T-helper 1 cell (primary cell): ENCODE results near the gene NRL.

Experiments used
- DNase-seq, 5 donors: peaks; one replicate each; pipeline ENCODE4 v3.0.0-alpha.2; 2012 to 2020
- total RNA-seq, 4 donors: gene quantifications; one replicate each; lab custom pipeline; 2026; lab: John Stamatoyannopoulos, UW

The NRL gene
- total RNA-seq: 0.54 to 2.4 (median 2.1) reads per million in 4 donors

DNA sequence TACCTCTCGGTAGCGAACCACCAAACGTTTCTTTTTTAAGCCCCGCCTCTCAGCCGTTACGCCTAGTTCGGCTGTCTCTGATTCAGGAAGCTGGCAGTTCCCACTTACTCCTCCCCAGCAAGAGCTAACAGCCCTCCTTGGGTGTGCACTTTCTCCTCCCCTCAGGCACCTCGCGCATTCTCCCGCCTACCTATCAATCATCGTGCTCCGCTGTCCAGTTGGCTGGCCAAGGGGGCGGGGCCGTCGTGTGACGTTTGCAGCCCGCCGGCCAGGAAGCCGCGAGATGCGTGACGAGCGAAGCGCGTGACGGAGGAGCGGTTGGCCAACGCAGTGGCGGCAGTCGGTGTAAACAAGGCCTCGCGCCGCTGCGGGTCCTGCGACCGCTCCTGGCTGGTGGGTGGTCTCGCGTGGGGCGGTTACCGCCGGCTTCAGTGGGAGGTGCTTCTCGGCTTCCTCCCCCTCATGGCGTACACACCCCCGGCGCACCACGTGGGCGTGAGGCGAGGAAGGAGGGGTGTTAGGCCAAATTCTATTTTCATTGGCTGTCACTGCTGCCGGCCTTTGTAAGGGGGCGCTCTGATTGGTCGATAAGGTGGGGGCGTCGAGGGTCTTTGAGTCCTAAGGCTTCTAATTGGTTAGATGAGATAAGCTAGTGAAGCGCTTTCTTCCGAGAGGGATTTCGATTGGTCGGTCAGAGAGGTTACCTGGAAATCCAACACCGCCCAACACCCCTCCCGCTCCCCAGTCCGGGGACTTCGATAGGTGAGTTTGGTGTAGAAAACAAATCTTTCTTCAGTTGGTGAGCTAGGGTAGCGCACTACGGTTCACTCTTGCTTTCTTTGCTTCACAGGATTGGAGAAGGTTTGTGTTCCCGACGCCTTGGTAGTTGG, at the start of gene NRL, which contains the start of gene DCAF11:
Gene NRL (minus strand): TSS at position 418 of the 890 bp plus-strand sequence. CDS start 32,101 bp downstream, outside the sequence.
Gene DCAF11 (plus strand): TSS at position 246 of the 890 bp plus-strand sequence. CDS start 818 bp downstream, outside the sequence.
- DNase-seq: peak; percentile 98 to 100 (median 98)

DNA sequence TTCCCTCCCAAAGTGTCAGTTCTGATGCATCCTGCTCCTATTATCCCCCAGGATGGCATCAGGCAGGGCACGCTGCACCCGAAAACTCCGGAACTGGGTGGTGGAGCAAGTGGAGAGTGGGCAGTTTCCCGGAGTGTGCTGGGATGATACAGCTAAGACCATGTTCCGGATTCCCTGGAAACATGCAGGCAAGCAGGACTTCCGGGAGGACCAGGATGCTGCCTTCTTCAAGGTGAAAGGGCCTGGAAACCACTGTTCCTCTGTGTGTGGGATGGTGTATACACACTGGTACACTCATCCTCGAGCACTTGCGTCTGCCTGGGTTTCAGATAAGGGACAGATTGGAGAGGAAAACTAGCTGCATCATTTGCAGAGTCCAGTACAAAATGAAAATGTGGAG, 47.3 kb upstream of the NRL start:
- DNase-seq: no peak

DNA sequence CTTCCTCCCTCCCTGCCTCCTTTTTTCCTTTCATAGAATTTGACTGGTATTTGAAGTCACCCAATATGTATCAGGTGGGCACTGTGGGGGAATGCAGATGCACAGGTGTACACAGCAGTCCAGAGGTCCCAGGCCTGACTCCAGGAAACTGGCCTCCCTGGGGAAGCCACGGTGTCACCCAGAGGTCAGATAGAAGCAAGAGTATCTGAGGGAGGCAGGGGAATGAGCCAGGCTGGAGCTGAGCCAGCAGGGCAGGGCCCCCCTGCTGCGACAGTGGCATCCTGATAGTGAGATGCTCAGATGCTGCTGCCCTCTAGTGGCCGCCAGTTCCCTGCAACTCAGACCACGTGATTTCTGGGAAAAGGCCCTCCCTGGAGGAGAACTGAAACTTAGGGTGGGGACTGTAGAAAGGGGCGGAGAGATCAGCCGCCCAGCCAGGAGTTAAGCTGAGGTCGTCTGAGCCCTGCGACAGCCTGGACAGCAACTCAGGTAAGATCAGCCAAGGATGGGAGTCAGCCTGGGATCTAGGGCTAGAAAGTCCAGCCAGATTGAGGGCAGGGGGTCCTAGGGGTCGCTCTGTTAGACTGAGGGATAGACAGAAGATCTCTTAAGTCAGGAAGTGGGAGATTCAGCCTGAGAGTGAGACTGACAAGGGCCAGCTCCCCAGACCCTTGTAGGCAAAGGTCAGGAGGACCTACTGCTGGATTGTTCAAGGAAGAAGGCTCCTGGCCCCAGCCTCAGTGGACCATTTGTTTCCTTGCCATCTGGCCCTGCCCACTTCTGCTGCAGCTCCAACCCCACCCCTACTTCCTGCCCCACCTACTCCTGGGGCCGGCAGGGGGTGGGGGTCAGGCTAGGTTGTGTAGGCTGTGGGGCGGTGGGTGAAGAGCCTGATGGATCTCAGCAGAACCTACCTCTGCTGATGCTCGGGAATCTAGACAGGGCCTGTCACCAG, 46.4 kb upstream of the NRL start, which contains the start of gene IRF9:
Gene IRF9 (plus strand): TSS at position 416 of the 955 bp plus-strand sequence. CDS start 880 bp downstream, outside the sequence.
- DNase-seq: peak; percentile 89 to 97 (median 95)

GRCh38 chr14:24160499-24160849, 45.7 kb upstream of the NRL start:
- no peak for DNase-seq

DNA sequence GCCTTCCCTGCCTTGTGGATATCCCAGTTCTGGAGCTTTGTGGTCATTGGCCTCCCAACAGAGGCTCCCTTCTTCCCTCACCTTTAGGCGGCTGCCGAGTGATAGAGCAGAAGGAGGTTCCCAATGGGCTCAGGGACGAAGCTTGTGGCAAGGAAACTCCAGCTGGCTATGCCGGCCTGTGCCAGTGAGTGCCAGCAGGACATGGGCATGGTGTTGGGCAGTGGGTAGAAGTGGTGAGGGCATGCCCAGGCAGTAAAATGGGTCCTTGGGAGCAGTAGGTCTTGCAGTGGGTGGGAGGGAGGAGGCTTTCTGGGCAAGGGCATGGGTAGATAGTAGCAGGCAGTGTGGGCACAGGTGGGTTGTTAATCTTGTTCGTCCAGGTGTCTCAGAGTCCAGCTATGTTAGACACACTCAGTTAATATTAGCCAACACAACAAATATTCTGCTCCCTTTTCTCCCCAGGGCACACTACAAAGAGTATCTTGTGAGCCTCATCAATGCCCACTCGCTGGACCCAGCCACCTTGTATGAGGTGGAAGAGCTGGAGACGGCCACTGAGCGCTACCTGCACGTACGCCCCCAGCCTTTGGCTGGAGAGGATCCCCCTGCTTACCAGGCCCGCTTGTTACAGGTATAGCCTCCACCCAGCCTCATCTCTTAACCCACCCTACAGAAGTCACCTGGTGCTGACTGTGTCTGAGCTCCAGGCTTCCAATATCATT, 45.2 kb upstream of the NRL start:
- DNase-seq: no peak

DNA sequence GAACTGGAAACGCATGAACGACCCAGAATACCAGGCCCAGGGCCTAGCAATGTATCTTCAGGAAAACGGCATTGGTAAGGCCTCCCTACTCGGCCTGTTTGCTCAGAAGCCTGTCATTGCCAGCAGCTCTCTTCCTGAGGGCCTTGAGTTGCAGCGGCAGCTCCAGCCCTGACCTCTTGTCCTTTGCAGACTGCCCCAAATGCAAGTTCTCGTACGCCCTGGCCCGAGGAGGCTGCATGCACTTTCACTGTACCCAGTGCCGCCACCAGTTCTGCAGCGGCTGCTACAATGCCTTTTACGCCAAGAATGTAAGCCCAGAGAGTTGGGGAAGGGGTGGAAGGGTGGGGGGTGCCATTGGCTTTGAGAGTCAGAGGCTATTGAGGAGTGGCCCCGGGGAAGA, 42.6 kb upstream of the NRL start:
- no peak for DNase-seq

GRCh38 chr14:24156840-24157239, 42.1 kb upstream of the NRL start:
- no peak for DNase-seq

DNA sequence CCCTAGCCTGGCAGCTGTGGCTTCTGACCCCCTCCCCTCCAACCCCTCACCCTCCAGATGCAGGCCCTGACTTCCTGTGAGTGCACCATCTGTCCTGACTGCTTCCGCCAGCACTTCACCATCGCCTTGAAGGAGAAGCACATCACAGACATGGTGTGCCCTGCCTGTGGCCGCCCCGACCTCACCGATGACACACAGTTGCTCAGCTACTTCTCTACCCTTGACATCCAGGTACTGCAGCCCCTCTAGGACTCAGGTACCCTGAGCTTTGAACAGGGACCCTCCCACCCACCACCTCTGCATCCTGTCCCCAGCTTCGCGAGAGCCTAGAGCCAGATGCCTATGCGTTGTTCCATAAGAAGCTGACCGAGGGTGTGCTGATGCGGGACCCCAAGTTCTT, 40.4 kb upstream of the NRL start:
- DNase-seq: no peak

DNA sequence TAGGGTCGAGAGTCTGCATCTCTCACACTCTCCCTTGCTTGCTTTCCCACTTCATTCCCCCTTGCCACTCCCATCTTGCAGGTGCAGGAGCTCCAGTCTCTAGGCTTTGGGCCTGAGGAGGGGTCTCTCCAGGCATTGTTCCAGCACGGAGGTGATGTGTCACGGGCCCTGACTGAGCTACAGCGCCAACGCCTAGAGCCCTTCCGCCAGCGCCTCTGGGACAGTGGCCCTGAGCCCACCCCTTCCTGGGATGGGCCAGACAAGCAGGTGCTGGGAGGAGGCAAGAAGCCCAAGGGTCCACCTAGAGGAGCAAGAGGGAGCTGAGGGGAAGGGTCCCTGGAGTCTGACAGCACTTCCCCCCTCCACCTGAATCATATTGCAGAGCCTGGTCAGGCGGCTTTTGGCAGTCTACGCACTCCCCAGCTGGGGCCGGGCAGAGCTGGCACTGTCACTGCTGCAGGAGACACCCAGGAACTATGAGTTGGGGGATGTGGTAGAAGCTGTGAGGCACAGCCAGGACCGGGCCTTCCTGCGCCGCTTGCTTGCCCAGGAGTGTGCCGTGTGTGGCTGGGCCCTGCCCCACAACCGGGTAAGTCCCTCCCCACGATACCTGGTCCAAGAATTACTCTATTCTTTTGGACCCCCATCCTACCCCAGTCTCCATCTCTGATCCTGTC, 36.8 kb upstream of the NRL start:
- DNase-seq: no peak

DNA sequence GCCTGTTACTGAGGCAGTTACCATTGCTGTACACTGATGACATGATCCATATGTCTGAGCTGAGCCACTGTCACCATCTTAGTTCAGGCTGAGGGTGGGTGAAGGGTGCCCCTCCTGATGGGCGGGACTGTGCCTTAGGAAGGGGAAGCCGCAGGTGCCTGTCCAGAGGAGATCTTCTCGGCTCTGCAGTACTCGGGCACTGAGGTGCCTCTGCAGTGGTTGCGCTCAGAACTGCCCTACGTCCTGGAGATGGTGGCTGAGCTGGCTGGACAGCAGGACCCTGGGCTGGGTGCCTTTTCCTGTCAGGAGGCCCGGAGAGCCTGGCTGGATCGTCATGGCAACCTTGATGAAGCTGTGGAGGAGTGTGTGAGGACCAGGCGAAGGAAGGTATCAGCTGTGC, 36.2 kb upstream of the NRL start:
- DNase-seq: no peak

DNA sequence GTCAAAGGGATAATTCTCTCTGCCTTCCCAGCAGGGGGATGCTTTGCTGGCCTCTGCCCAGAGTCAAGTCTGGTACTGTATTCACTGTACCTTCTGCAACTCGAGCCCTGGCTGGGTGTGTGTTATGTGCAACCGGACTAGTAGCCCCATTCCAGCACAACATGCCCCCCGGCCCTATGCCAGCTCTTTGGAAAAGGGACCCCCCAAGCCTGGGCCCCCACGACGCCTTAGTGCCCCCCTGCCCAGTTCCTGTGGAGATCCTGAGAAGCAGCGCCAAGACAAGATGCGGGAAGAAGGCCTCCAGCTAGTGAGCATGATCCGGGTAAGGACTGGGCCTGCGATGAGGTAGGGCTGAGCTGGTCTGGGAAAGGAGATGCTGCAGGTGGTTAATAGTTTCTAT, 35.8 kb upstream of the NRL start:
- DNase-seq: no peak

DNA sequence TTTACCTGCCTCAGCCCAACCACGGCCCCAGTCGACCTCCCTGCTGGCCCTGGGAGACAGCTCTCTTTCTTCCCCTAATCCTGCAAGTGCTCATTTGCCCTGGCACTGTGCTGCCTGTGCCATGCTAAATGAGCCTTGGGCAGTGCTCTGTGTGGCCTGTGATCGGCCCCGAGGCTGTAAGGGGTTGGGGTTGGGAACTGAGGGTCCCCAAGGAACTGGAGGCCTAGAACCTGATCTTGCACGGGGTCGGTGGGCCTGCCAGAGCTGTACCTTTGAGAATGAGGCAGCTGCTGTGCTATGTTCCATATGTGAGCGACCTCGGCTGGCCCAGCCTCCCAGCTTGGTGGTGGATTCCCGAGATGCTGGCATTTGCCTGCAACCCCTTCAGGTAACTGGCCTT, 35.3 kb upstream of the NRL start:
- no peak for DNase-seq

DNA sequence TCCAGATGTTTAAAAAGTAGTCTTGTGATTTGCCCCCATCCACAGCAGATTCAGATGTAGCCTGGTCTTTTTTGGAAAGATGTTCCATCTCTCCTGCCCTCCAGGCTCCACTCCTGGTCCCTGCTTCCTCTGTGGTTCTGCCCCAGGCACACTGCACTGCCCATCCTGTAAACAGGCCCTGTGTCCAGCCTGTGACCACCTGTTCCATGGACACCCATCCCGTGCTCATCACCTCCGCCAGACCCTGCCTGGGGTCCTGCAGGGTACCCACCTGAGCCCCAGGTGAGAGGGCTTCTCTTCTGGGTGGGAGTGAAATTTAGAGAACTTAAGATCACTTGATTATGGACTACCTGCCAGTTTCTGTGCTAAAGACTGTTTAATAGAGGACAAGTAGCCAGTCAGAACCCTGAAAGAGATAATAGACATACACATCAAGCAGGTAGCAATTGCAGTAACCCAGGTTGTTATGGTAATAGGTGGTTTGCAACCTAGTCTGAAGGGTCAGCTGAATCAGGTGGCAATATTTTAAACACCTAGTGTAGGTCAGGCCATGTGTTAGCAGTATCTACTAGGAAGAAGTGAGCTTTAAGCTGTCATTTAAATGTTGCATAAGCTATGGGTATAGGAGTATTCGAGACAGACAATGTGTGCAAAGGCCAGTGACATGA, 34.7 kb upstream of the NRL start:
- no peak for DNase-seq

- no peak for DNase-seq
These were observed 33.1 kb upstream of the NRL start for GRCh38 chr14:24147761-24148428.

DNA sequence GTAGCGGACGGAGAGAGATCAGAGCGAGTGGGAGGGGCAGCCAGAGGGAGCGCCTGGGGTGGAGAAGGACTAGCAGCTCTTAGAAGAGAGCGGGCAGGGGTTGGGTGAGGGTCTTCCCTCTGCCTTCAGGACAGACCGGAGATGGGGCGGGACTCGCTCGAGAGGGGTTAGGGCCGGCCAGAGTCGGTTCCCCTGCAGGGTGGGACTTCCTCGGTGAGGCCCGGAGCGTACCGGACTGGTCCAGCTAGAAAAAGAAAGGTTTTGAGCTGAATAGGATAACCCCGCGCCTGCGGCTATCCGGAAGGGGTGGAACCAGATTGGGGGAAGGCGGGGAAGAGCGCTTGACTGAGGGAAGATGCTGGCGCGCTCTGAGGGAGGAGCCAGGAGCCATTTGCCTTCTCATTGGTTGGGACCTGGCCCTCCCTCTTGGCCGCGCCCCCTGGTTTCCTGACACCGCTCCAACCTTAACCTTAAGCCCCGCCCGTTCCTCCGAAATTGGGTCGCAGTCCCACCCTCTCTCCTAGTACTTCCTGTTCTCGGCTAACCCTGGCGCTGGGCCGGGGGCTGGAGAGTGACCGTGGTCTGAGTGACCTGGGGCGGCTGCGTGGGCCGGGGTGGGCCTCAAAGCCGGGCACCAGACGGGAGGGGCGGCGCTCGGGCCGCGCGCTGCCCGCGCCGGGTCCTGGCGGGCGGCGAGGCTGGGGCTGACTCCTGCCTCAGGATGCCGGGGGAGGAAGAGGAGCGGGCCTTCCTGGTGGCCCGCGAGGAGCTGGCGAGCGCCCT, 32.4 kb upstream of the NRL start, which contains the start of gene RNF31:
Gene RNF31 (plus strand): TSS at position 521 of the 783 bp plus-strand sequence. CDS start 201 bp downstream, at position 722.
- DNase-seq: peak; percentile 96 to 99 (median 98)

GRCh38 chr14:24146453-24146977, 31.8 kb upstream of the NRL start, which contains the start of gene PSME2:
Gene PSME2 (minus strand): TSS chr14:24146610. CDS start chr14:24146581, 29 bp downstream.
- DNase-seq: peak; percentile 75 to 95 (median 77)

GRCh38 chr14:24145690-24146452, 31.1 kb upstream of the NRL start:
- DNase-seq: no peak

DNA sequence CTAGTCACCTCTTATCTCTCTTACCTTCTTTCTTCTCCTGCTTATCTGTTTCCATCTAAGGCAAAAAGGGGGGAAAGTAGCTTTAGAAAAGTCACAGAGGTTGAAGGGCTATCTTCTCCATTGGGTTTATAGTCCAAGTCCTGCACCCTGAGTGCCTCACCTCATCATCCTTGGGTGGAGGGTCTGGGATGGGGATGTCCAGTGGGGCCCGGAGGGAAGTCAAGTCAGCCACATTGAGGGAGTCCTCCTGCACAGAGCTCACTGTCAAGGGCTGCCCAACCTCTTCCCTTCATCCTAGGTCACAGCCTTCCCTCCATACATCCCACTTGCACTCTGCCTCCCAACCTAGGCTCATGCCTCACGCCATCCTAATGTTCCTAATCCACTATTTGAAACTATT, 30.5 kb upstream of the NRL start:
- no peak for DNase-seq
